HG03135 (cell line): ENCODE data around the gene UBXN6.

ENCODE experiments used
- ATAC-seq: cut with Tn5 transposase; IDR thresholded peaks from one replicate; pipeline ENCODE4 v1.9.1; 2021; ENCODE audit warnings: mild to moderate bottlenecking, moderate library complexity; ENCODE audit not compliant: unreplicated experiment

Gene UBXN6

GRCh38 chr19:4456843-4457653 is 546 bp downstream of the UBXN6 start:
- ATAC-seq: peak; percentile 18

GRCh38 chr19:4456476-4456842 is 1.1 kb downstream of the UBXN6 start:
- ATAC-seq: no peak

- ATAC-seq: no peak
Observed at GRCh38 chr19:4455719-4456475, 1.7 kb downstream of the UBXN6 start.

GRCh38 chr19:4454747-4455718 is 2.6 kb downstream of the UBXN6 start:
- no peak for ATAC-seq

GRCh38 chr19:4453232-4454179 is 4.1 kb downstream of the UBXN6 start:
- no peak for ATAC-seq

GRCh38 chr19:4452230-4452990 is 5.2 kb downstream of the UBXN6 start:
- no peak for ATAC-seq

- ATAC-seq: no peak
Observed at GRCh38 chr19:4449639-4450028, 8.0 kb downstream of the UBXN6 start.

GRCh38 chr19:4449022-4449638 is 8.5 kb downstream of the UBXN6 start:
- ATAC-seq: no peak

- ATAC-seq: no peak
Observed at GRCh38 chr19:4448147-4448985, 9.2 kb downstream of the UBXN6 start.

- ATAC-seq: no peak
Observed at GRCh38 chr19:4447327-4448146, 10.1 kb downstream of the UBXN6 start.

- ATAC-seq: no peak
Observed at GRCh38 chr19:4446704-4447200, 10.8 kb downstream of the UBXN6 start.

- no peak for ATAC-seq
Observed at GRCh38 chr19:4445963-4446703, 11.5 kb downstream of the UBXN6 start.

- no peak for ATAC-seq
Observed at GRCh38 chr19:4444765-4445741, 12.5 kb downstream of the UBXN6 start.

- no peak for ATAC-seq
Observed at GRCh38 chr19:4443966-4444764, 13.4 kb downstream of the UBXN6 start.
